Measurements from ENCODE around the gene CEP43.

CEP43 gene

GRCh38 chr6:167015302-167015701, 16.1 kb downstream of the CEP43 start:
- DNase-seq: no peak

DNA sequence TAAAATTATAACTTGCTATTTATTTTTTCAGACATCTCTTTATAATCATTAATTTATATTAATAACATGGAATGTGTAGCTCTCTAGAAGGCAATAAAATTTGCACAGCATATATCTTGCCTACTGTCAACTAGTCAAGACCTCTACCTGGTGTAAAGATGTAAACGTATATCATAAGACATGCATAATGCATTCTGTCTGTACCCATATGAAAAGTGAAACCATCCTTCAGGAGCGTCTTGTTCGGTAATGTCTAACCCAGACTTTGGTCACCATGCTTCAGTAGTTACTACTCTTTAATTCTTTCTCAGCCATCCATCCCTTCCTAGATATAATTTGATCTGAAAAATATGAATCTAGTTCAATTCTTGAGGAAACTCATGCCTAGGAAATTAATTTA, 21.0 kb downstream of the CEP43 start:
- no peak for DNase-seq

DNA sequence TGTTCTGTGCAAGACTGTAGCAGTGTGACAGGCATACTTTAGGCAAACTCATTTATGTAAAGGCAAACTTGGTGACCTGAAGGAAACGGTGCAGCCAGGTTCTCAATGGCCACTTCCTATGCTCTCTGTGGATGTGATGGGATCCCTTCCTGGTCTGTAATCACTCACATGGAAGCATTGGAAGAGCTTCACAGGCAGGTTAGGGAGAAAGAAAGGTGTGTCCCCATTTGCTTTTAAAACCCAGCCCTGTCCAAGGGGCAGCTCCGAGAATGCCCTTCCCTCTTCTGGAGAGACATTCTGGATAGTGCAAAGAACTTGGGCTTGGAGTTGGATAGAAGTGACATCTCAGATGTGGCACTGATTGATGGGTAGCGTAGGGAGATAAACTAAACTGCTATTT, 28.1 kb downstream of the CEP43 start:
- no peak for DNase-seq

GRCh38 chr6:167027772-167028171, 28.6 kb downstream of the CEP43 start:
- no peak for DNase-seq

DNA sequence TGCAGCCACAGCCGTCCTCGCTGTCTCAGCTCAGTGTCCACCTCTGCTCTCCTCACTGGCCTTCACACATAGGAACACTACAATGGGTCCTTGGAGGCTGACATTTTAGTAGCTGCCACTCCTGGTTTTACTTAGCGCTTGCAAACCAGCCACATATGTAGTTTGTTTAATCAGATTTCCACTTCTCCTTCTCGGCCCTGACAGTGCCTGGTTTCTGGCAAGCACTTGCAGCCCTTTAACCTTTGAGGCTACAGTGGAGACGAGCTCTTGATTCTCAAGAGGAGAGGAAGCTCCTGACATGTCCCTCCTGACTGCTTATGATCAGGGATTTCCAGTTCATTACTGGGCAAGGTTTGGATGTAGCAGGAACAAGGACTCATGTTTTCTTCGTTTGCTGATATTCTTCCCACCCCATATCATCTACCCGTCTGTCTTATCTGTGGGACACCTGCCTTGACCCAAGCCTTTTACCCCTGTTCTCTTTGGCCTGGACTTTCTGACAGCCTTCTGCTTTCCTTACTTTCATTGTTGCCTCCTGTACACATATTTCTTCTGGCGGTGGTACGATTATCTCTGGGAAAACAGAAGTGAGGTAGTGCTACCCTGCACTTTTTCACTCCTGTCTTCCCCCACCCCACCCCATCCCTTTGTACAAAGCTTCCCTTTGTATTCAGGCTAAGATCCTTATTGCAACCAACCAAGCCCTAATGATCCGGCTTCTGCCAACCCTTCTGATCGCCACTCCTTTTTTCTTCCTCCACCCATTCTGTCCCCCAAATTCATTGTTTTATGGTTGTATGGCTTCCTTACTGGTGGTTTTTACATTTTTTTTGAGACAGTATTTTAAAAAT, 31.2 kb downstream of the CEP43 start:
- no peak for DNase-seq

DNA sequence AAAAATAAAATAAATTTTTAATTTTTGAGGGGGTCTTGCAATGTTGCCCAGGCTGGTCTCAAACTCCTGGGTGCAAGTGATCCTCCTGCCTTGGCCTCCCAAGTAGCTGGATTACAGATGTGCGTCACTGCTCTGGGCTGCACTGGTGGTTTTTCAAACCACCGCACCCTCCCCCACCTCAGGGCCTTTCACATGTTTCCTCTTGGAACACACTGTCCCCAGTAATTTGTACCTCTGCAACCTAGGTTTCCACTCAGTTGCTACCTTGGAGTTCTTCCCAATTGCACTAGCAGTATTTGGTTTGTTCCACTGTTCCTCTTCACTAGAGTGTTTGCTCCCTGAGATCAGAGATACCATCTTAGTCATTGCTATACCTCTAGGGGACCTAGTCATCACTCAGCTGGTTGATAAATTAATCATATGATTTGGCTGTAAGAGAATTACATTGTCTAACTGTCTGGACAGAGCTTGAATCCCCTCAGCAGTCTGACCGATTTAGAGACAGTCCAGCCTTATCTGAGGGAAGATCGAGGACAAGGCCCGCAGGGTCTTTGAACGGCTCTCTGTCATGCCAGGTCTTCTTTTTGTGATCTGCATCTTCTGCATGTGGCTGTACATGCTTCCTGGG, 32.0 kb downstream of the CEP43 start:
- no peak for DNase-seq

GRCh38 chr6:167034056-167034455, 34.9 kb downstream of the CEP43 start:
- DNase-seq: no peak

- no peak for DNase-seq
These were observed 38.6 kb downstream of the CEP43 start for GRCh38 chr6:167037762-167038161.

- no peak for DNase-seq
These were observed 45.5 kb downstream of the CEP43 start for GRCh38 chr6:167044696-167045095.

- DNase-seq: no peak
These were observed 46.8 kb downstream of the CEP43 start for GRCh38 chr6:167045828-167046580.

- DNase-seq: no peak
These were observed 47.8 kb downstream of the CEP43 start for GRCh38 chr6:167046861-167047495.

DNA sequence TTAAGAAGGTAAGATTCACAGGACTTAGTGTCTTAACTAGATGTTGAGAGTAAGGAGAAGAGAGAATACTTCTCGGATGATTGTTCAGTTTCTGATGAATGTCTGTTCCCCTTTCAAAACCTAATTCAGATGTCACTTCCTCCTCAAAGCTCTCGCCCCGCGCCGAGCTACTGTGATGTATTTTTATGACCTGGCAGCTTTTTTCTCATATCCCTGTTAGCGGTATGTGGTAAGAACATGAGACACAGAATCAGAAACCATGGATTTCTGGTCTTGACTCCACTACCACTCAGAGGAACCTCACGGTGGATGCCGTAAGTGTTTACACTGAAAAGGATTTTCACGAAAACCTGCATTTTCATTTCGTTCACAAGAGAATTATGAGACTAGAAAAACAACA, 48.4 kb downstream of the CEP43 start:
- DNase-seq: no peak

Data from cortex of kidney (tissue), 1 donor.